PC-3 (cell line): ENCODE data around the gene FANK1.

Experiments used
- EZH2 ChIP-seq: fragments of 300-600 bp; sonication (generic); IDR thresholded peaks from one replicate; pipeline ENCODE4 v1.6.1; 2017; ENCODE audit warnings: antibody characterized with exemption, mild to moderate bottlenecking, low read length; ENCODE audit not compliant: unreplicated experiment
- EZH2phosphoT487 ChIP-seq: fragments of 300-600 bp; sonication (generic); IDR thresholded peaks from 2 replicates; pipeline ENCODE4 v1.6.1; 2018; ENCODE audit warnings: mild to moderate bottlenecking, antibody characterized with exemption, low read length, borderline replicate concordance

DNA sequence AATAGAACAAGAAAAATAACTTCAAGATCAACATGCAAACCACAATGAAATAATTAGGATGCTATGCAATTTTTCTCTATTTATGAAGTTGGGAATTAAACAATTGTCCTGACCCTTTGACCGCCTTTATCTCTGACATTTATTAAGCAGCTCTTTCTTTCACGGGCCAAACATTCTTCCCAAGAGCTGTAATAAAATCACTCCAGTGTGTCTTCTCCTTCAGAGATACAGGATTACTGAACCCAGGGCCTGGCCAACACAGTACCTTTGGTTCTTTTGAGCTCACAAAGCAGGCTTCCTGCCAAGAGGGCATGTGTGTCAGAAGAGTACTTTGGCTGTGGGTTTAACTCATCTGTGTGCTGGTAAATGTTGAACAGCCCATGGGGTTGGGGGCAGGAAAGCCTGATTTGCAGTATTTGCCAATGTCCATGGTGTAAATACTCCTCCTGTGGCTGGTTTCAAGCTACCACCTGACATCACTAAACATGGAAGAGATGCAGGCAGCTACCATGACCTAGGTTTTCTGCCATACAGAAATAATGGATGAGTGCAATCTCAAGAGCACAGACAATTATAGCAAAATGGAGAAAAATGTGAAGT, 121.7 kb downstream of the FANK1 start:
- TF ChIP-seq EZH2 (no peak), EZH2phosphoT487 (no peak)
